ENCODE measurements around the gene POLR3A.
A peak's percentile ranks its signal among the peaks of the same experiment; 100 is the strongest.

The POLR3A gene

GRCh38 chr10:77940627-77941026 lies 88.7 kb downstream of the POLR3A start:
- no peak for DNase-seq

GRCh38 chr10:77940225-77940624 lies 89.1 kb downstream of the POLR3A start:
- no peak for DNase-seq

- DNase-seq, result no peak
Measured at GRCh38 chr10:77939561-77940001, 89.7 kb downstream of the POLR3A start.

GRCh38 chr10:77936697-77937567 lies 92.4 kb downstream of the POLR3A start:
- DNase-seq, result no peak

- DNase-seq, result no peak
Measured at GRCh38 chr10:77932016-77932715, 97.1 kb downstream of the POLR3A start.

GRCh38 chr10:77927402-77928246 lies 101.7 kb downstream of the POLR3A start:
- no peak for DNase-seq

GRCh38 chr10:77926566-77927401 lies 102.5 kb downstream of the POLR3A start, which contains the start of gene DLG5:
DLG5 (minus strand) TSS chr10:77926755; CDS start chr10:77926520, 235 bp downstream.
- DNase-seq, result no peak

GRCh38 chr10:77925795-77926565 lies 103.3 kb downstream of the POLR3A start:
- no peak for DNase-seq

GRCh38 chr10:77925410-77925794 lies 103.9 kb downstream of the POLR3A start:
- DNase-seq, result no peak

- no peak for DNase-seq
Measured at GRCh38 chr10:77922566-77923179, 106.6 kb downstream of the POLR3A start.

GRCh38 chr10:77922055-77922454 lies 107.3 kb downstream of the POLR3A start:
- no peak for DNase-seq

- DNase-seq, result no peak
Measured at GRCh38 chr10:77921395-77921794, 107.9 kb downstream of the POLR3A start.

- no peak for DNase-seq
Measured at GRCh38 chr10:77920495-77920894, 108.8 kb downstream of the POLR3A start.

GRCh38 chr10:77919713-77920108 lies 109.6 kb downstream of the POLR3A start:
- peak; percentile 47 for DNase-seq

Measured in NCI-H510A (cell line).